NT2/D1 (cell line): Measurements from ENCODE around the gene SLC6A18.
A peak's percentile ranks its signal among the peaks of the same experiment; 100 is the strongest.
"Not testable (repeated sequence)": the region's sequence is repeated elsewhere in the genome, so short reads cannot be mapped to it uniquely, and the experiment has no call there.

ENCODE experiments used
- DNase-seq: peaks from one replicate; pipeline ENCODE4 v3.0.0-alpha.2; 2011; ENCODE audit warnings: low read depth, low spot score
- H3K27me3 ChIP-seq: 2 replicates; pipeline ENCODE4 v1.6.0; 2011; ENCODE audit warnings: mild to moderate bottlenecking; ENCODE audit not compliant: insufficient read length, insufficient read depth
- H3K36me3 ChIP-seq: 2 replicates; pipeline ENCODE4 v1.6.1; 2011; ENCODE audit warnings: mild to moderate bottlenecking, low read length, mixed read lengths; ENCODE audit not compliant: insufficient read depth, insufficient read length
- H3K4me1 ChIP-seq: 2 replicates; pipeline ENCODE4 v1.5.1; 2011; ENCODE audit not compliant: insufficient read depth, insufficient read length
- H3K4me3 ChIP-seq: 2 replicates; pipeline ENCODE4 v1.5.1; 2011; ENCODE audit warnings: low read depth; ENCODE audit not compliant: insufficient read length
- H3K9ac ChIP-seq: 2 replicates; pipeline ENCODE4 v1.6.0; 2011; ENCODE audit warnings: low read depth; ENCODE audit not compliant: insufficient read length
- H3K9me3 ChIP-seq: 2 replicates; pipeline ENCODE4 v1.5.1; 2011; ENCODE audit warnings: mild to moderate bottlenecking, low read length; ENCODE audit not compliant: insufficient read depth
- SUZ12 ChIP-seq: IDR thresholded peaks from 2 replicates; pipeline ENCODE4 v1.6.1; 2011; ENCODE audit not compliant: insufficient read length, insufficient read depth; ENCODE audit errors: extremely low read depth
- YY1 ChIP-seq: IDR thresholded peaks from 2 replicates; pipeline ENCODE4 v1.6.1; 2011; ENCODE audit not compliant: insufficient read length, insufficient read depth
- ZNF274 ChIP-seq: IDR thresholded peaks from 2 replicates; pipeline ENCODE4 v1.6.1; 2011; ENCODE audit warnings: mild to moderate bottlenecking, low read depth, low read length

Gene SLC6A18

DNA sequence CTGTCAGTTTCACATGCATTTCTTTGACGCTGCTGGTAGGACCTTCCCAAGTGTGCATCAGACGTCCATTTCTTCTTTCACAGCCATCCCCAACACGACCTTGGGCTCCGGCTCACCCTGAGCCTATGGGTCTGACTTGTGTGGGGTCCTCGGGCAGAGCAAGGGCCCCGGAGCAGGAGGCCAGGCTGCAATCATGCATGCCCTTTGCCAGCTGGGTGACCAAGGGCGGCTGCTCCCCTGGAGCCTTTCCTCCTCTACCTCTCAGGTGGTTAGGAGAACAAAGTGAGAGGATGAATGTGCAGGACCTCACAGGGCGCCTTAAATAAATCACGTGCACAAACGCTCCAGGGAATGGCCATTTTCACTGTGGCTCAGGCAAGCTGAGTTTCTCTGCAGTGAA is 36.5 kb downstream of the SLC6A18 start:
- TF ChIP-seq ZNF274 (no peak), YY1 (no peak), SUZ12 (no peak)
- Histone ChIP-seq H3K9me3 (peaks cover 49% of the 10 kb centered on the region), H3K27me3 (no peaks in the 10 kb centered on the region), H3K4me3 (no peak overlapping the region), H3K4me1 (no peaks in the 10 kb centered on the region), H3K36me3 (peaks cover 40% of the 10 kb centered on the region), H3K9ac (no peak overlapping the region)
- DNase-seq, result no peak

DNA sequence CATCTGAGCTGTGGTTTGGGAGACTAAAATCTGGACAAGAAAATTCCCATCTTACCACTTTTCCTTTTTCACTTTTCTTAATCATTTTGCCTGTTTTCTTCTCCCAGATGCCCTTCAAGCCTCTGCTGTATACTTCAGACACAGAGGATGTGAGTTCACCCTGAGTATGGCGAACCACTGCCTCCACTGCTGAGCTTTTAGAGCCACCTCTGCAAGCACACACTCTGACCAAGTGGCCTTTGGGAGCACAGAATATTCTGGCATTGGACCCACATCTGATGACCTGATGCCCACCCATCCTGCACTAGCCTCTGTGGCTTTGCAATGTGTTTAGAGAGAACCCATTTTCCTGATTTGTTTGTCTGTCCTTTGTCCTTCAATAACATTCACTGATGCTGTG is 37.2 kb downstream of the SLC6A18 start:
- Histone ChIP-seq H3K27me3 (no peaks in the 10 kb centered on the region), H3K4me3 (no peak overlapping the region), H3K36me3 (peaks cover 42% of the 10 kb centered on the region), H3K4me1 (no peaks in the 10 kb centered on the region), H3K9ac (no peak overlapping the region), H3K9me3 (peaks cover 49% of the 10 kb centered on the region)
- peak; percentile 6 for DNase-seq
- TF ChIP-seq YY1 (no peak), SUZ12 (no peak), ZNF274 (no peak)

DNA sequence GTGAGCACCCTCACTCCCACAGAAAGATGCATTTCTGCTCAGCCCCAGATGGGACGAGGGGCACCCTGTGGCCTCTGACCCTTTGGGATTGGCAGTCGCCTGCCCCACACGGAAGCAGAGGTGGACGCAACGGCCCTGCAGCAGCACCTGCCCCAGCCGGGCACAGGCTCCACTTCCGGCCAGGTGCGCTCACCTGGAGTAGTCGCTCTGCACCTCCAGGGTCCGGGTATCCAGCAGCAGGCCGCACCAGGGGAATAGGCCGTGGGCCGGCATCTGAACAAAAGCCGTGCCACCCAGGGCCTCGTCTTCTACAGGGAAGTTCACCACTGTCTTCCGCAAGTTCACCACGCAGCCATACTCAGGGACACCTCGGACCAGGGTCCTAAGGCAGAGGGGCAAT is 39.0 kb downstream of the SLC6A18 start:
- Histone ChIP-seq H3K4me3 (no peak overlapping the region), H3K27me3 (no peaks in the 10 kb centered on the region), H3K4me1 (no peaks in the 10 kb centered on the region), H3K36me3 (peaks cover 47% of the 10 kb centered on the region), H3K9ac (no peak overlapping the region), H3K9me3 (peaks cover 49% of the 10 kb centered on the region)
- TF ChIP-seq ZNF274, result no peak
- TF ChIP-seq YY1, result no peak
- no peak for DNase-seq

DNA sequence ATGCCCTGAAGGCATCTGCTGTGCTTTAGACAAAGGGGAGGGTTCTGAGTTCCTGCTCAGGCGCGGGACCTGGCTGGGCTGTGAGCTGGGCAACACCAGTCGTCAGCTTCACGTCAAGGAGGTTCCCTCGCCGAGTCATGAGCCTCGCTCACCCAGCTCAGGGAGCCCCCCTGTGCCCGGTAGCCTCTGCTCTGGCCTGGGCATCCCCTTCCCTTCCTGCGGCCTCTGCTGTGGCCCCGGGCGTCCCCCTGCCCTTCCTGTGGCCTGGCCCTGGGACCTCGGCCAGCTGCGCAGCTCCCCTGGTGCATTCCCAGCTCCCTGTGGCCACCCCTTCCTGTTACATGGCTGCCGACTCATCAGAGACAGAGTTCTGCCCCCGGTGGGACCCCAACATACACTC is 39.8 kb downstream of the SLC6A18 start:
- Histone ChIP-seq H3K9me3 (peaks cover 48% of the 10 kb centered on the region), H3K27me3 (no peaks in the 10 kb centered on the region), H3K4me1 (no peaks in the 10 kb centered on the region), H3K4me3 (no peak overlapping the region), H3K36me3 (peaks cover 44% of the 10 kb centered on the region), H3K9ac (no peak overlapping the region)
- TF ChIP-seq ZNF274 (no peak), YY1 (no peak), SUZ12 (no peak)
- no peak for DNase-seq

DNA sequence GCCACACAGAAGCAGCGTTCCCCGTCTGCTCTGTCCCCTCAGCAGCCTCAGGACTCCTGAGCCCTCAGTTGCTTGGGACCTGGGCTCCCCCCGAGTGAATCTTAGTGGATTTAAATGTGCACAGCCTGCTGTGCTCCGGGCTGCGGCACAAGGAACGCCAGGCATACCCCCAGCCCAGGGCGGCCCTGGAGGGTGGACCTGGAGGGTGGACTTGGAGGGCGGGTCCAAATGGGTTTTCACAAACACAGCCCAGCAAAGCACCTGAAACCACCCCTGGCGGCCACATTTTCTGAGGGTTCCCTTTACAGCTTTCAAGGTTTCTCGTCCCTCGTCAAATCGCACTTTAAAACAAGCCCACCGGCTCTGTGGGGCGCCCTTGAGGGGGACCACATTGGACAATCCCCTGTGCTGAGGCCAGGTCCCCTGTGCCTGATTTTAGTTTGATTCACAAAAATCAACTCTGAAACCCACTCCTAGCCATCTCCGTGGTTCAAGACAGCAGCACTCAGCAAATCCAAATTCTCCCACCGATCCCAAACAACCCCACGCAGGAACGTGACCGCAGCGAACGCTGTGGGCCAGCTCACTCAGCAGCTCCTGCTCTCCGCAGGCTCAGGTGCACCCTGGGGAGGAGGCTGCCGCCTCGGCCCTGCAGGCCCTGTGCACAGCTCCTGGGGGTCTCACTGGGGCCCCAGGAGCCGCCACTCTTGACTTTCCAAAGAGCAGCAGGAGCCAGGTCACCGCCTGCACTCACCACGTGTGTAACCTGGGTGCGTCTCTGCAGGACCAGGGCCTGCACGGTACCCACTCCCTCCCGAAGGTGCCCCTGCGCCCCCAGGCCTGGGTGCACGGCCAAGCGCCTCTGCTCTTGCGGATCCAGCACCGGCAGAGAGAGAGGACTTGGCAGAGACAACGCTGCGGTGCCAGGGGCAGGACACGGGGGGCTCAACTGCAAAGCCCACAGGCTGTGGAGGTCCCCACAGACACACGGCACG is 40.6 kb downstream of the SLC6A18 start:
- Histone ChIP-seq H3K4me3 (no peak overlapping the region), H3K9ac (no peak overlapping the region), H3K4me1 (no peaks in the 10 kb centered on the region), H3K27me3 (no peaks in the 10 kb centered on the region), H3K36me3 (peaks cover 40% of the 10 kb centered on the region), H3K9me3 (peaks cover 40% of the 10 kb centered on the region)
- TF ChIP-seq YY1 (no peak), SUZ12 (no peak), ZNF274 (no peak)
- no peak for DNase-seq

DNA sequence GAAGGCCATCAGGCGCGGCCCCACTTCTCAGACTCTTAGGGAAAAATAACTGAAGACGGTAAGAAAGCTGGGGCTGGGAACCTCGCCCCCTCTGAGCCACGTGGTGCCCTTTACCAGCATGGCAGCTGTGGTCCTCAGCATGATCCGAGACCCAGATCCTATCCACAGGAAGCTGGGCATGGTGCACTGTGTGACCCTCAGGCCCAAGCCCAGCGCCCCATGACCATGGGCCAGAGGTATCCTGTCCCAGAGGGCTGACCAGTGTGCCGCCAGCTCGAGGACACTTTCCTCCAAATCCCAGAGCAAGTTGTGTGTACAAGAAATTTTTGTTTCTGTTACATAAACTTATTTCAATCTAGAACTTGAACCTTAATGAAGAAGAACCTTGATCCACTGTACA is 41.6 kb downstream of the SLC6A18 start:
- no peak for DNase-seq
- Histone ChIP-seq H3K9ac (no peak overlapping the region), H3K36me3 (peaks cover 42% of the 10 kb centered on the region), H3K27me3 (no peaks in the 10 kb centered on the region), H3K9me3 (peaks cover 31% of the 10 kb centered on the region), H3K4me3 (no peak overlapping the region), H3K4me1 (no peaks in the 10 kb centered on the region)
- TF ChIP-seq YY1, result no peak
- no peak for TF ChIP-seq SUZ12
- TF ChIP-seq ZNF274, result no peak

DNA sequence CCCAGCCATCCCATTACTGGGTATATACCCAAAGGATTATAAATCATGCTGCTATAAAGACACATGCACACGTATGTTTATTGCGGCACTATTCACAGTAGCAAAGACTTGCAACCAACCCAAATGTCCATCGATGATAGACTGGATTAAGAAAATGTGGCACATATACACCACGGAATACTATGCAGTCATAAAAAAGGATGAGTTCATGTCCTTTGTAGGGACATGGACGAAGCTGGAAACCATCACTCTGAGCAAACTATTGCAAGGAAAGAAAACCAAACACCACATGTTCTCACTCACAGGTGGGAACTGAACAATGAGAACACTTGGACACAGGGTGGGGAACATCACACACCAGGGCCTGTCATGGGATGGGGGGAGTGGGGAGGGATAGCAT is 42.3 kb downstream of the SLC6A18 start:
- DNase-seq, H3K27me3 ChIP-seq, H3K4me3 ChIP-seq, H3K9ac ChIP-seq, H3K4me1 ChIP-seq: not testable (repeated sequence)
- Histone ChIP-seq H3K9me3 (peaks cover 24% of the 10 kb centered on the region), H3K36me3 (peaks cover 44% of the 10 kb centered on the region)
